GM13977 (cell line): Measurements from ENCODE around the gene VTA1.
"Not testable (repeated sequence)": the region's sequence is repeated elsewhere in the genome, so short reads cannot be mapped to it uniquely, and the experiment has no call there.

ENCODE experiments used
- DNase-seq: peaks from one replicate; pipeline ENCODE4 v3.0.0; 2012; ENCODE audit warnings: low spot score
- CTCF ChIP-seq: IDR thresholded peaks from 2 replicates; pipeline ENCODE4 v1.5.1; 2012; ENCODE audit warnings: mild to moderate bottlenecking, control low read depth; ENCODE audit not compliant: insufficient read depth; ENCODE audit errors: extremely low read depth, missing control alignments
- in situ Hi-C: fragments of 300-500 bp; cut with MboI; formaldehyde crosslinking; loops from one replicate; pipeline ENCODE4 v1.12.0; 2022; ENCODE audit warnings: low sequenced_read_pairs, low pct_unique_long_range_greater_than_20kb, mixed read lengths, inconsistent platforms; ENCODE audit not compliant: unreplicated experiment

The VTA1 gene

GRCh38 chr6:142146828-142147662 is at the start of gene VTA1, which contains the start of gene NMBR:
VTA1 (plus strand) TSS chr6:142147263; CDS start chr6:142147288, 25 bp downstream.
NMBR (minus strand) TSS chr6:142147122; CDS start chr6:142088658, 58,464 bp downstream.
- peak; percentile 85 for TF ChIP-seq CTCF
- in situ Hi-C loops, result loop anchor here (25.0 kb wide), 1 partner anchor 240 kb away; no protein-coding TSS in a partner anchor
- peak; percentile 80 for DNase-seq

GRCh38 chr6:142104820-142105219 is 42.2 kb upstream of the VTA1 start:
- in situ Hi-C loops, result loop anchor here (25.0 kb wide), 1 partner anchor 118 kb away; no protein-coding TSS in a partner anchor
- not testable (repeated sequence) for DNase-seq

GRCh38 chr6:142110820-142111219 is 36.2 kb upstream of the VTA1 start:
- not testable (repeated sequence) for DNase-seq
- in situ Hi-C loops, result loop anchor here (25.0 kb wide), 1 partner anchor 124 kb away; no protein-coding TSS in a partner anchor

GRCh38 chr6:142112451-142113061 is 34.5 kb upstream of the VTA1 start:
- in situ Hi-C loops, result loop anchor here (25.0 kb wide), 1 partner anchor 125 kb away; no protein-coding TSS in a partner anchor
- peak; percentile 86 for TF ChIP-seq CTCF
- peak; percentile 40 for DNase-seq

GRCh38 chr6:142117366-142117765 is 29.7 kb upstream of the VTA1 start:
- no peak for DNase-seq
- in situ Hi-C loops, result loop anchor here (25.0 kb wide), 1 partner anchor 130 kb away; no protein-coding TSS in a partner anchor
- TF ChIP-seq CTCF, result no peak

GRCh38 chr6:142118328-142118727 is 28.7 kb upstream of the VTA1 start:
- no peak for DNase-seq
- no peak for TF ChIP-seq CTCF
- in situ Hi-C loops, result loop anchor here (25.0 kb wide), 1 partner anchor 131 kb away; no protein-coding TSS in a partner anchor

- in situ Hi-C loops, result loop anchor here (25.0 kb wide), 1 partner anchor 132 kb away; no protein-coding TSS in a partner anchor
- no peak for DNase-seq
These were observed 28.1 kb upstream of the VTA1 start for GRCh38 chr6:142118925-142119324.

More at GRCh38 chr6:142118925-142119324, 28.1 kb upstream of the VTA1 start:
- no peak for TF ChIP-seq CTCF
